RCC 7860 (cell line): ENCODE data around the gene CADPS2.

Experiments
- DNase-seq: peaks from one replicate; pipeline ENCODE4 v3.0.0-alpha.2; 2015; ENCODE audit warnings: low spot score
- FAIRE-seq: peaks from 2 replicates; lab custom pipeline; 2012; peaks lifted over from hg19 to GRCh38; lab: Jason Lieb, UNC

The CADPS2 gene

GRCh38 chr7:122329145-122329802, 557.0 kb downstream of the CADPS2 start:
- FAIRE-seq: no peak
- DNase-seq: no peak

DNA sequence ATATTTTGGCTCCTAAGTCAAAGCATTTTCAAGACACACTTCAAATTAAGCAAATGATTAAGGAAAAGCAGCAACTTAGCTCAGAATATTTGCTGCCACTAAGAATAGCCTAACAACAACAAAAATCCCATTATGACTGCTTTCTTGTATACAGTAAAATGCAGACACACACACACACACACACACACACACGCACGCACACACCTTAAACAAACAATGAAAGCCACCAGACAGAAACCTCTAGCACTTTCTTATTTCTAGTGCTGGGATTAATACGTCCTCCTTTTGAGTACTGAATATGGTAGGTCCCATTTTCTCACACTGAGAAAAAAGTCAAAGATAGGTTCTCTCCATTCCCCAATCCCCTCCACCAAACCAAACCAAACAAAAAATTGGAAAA, 558.3 kb downstream of the CADPS2 start:
- FAIRE-seq (no peak), DNase-seq (no peak)

- DNase-seq (no peak), FAIRE-seq (no peak)
These were observed 569.5 kb downstream of the CADPS2 start for GRCh38 chr7:122316467-122317388.

- FAIRE-seq: no peak
- DNase-seq: no peak
These were observed 570.5 kb downstream of the CADPS2 start for GRCh38 chr7:122315507-122316466.

DNA sequence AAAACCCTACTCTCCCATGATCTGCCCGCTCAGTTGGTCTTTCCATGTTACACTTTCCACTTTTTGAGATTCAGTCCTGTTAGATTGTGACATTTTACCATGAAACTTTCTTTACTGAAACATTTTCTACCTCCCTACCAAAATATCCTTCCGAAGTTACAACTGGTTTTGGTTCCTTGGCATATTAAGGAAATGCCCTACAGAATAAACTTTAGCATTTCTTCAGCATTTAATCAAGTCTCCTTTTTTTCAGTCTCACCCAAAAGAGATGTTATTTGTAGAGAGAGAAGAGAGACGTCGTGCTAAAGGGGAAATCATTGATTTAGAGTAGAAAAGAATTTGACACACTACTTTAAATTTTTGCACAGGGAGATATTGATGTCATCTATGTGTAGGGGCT, 572.0 kb downstream of the CADPS2 start:
- DNase-seq (no peak), FAIRE-seq (no peak)

DNA sequence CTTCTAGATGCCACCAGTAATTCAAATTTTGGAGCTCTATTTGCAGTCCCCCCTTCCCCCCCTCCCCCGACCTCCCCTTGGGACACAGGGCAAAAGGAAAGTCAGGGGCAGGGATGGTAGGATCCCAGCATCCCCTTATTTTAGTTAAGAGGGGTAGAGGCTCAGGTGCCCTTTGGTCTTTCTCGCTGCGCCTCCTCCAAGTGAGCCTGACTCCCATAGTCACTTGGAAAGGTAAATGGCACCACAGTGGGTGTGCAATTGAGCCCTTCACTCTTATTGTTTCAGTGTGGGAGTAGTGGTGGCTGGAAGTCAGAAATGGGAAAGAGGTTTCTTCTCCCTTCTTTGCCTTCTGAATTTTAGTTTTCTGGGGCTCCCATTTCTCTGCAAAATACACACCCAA, 573.5 kb downstream of the CADPS2 start:
- DNase-seq (no peak), FAIRE-seq (no peak)

- FAIRE-seq (no peak), DNase-seq (no peak)
These were observed 574.4 kb downstream of the CADPS2 start for GRCh38 chr7:122311734-122312450.

- DNase-seq (no peak), FAIRE-seq (no peak)
These were observed 575.1 kb downstream of the CADPS2 start for GRCh38 chr7:122311050-122311700.

DNA sequence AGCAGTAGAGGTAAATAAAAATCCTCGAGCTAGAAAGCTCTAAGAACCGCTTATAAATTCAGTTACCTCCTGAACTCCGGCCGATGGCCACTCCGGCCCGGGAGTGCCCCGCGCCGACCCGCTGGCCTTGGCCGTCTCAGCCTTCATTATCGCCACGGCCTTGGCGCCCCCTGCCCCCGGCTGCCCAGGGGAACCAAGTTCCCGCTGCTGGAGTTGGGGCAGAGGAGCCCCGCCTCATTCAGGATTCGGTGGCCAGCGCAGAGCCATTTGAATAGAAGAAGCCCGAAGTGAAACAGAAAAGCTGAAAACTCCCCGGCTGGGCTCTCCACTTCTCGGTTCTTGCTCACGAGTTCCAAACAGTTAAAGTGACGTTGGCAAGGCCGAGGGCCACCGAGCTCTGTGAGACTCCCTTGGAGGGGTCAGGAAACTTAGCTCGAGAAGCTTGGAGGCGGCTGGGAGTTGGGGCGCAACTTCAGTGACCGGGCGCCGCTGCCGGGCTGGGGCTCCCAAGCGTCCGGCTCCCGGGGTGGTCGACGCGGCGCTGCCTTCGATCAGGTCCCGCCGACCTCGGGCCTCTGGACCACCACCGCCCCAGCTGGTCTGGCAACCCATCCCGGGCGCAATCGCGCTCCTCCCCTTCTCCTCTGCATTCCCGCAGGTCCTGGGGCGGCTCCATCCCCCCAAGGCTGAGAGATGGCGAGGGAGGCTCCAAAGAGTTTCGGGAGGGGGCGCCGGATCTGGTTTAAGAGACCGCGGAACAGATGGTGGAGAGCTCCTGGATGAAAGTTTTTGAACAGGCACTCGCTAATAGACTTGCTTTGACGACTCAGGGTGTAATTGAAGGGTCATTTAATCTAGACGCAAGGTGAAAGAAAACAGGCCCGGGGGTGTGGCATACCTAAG, 575.9 kb downstream of the CADPS2 start:
- DNase-seq: no peak
- FAIRE-seq: no peak

- no peak for FAIRE-seq
- DNase-seq: no peak
These were observed 576.8 kb downstream of the CADPS2 start for GRCh38 chr7:122309421-122309820.

DNA sequence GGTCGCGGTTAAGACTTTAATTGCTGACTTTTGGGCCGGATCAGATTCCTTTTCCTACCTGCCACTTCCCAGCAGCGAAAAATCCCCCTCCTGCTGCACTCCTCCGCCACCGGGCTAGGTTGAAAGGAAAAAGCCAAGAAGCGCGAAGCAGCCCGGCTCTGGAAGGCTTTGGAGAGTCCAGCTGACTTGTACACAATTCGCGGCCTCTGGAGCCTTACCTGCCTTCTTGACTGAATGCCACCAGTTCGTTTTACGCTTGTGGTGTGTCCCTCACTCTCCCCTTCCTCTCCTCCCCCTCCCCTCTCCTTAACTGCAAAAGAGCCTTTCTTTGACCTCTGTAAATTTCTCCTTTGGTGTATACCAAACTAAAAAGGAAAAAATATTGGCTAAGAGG, 579.0 kb downstream of the CADPS2 start:
- FAIRE-seq (no peak), DNase-seq (no peak)

DNA sequence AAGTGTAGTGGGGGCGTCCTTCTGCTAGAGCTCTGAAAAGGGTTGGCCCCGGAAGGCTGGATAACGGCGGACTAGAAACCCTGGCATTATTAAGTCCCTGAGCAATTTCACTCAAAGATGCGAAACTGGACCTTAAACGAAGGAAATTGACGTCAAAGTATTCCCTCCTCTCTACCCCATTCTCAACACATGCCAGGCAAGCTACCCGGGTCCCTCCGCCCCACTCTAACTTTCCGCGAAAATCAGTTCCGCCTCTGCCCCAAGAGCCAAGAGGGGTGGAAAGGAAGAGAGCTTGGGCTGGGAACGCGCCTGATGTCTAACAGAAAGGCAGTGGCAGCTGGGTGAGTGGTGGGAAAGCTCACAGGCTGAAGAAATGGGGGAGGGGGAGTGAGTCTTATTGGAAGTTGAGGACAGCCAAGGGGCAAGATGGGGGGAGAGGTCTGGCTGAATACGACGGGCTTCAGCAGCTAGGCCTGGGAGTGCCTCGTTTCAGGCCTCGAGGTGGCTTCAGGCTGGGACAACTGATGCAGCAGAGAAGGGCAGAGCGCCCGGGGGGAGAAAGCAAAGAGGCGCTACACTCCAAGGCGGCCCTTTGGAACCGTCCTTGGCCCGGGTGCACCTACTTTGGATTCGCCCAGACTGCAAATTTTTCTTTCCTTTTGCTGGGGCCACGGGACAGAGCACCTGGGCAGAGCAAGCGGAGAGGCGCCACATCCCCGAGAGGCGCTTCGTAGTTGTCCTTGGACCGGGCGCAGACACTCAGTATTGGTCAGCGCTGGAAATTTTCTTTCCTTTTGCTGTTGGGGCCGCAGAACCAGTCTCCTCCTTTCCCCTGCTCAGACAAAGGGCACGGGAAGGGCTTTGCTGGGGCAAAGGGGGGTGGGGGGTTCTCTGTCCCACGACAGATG, 579.7 kb downstream of the CADPS2 start:
- DNase-seq (no peak), FAIRE-seq (no peak)

- no peak for FAIRE-seq
These were observed 580.6 kb downstream of the CADPS2 start for GRCh38 chr7:122305475-122306319.

GRCh38 chr7:122304996-122305421, 581.3 kb downstream of the CADPS2 start:
- FAIRE-seq (no peak), DNase-seq (no peak)

More at GRCh38 chr7:122305475-122306319, 580.6 kb downstream of the CADPS2 start:
- DNase-seq: no peak

GRCh38 chr7:122304319-122304975, 581.8 kb downstream of the CADPS2 start, which contains the start of gene FEZF1:
TSS of gene FEZF1 (minus strand) at chr7:122304750. CDS start at chr7:122304437, 313 bp downstream.
- FAIRE-seq: no peak
- DNase-seq: no peak
